Liver (tissue), 3 donors: ENCODE data around the gene IQCH.

ENCODE experiments used
- FOXA2 ChIP-seq: IDR thresholded peaks from 2 replicates; pipeline ENCODE4 v1.6.1; 2016; ENCODE audit warnings: antibody characterized with exemption
- GABPA ChIP-seq, 2 donors: IDR thresholded peaks in 1 of 2; conservative IDR thresholded peaks in 1 of 2; 2 replicates each; pipeline ENCODE4 v1.6.1; 2016; ENCODE audit warnings: antibody characterized with exemption in 2 of 2, mild to moderate bottlenecking in 1 of 2, moderate library complexity in 1 of 2
- HNF4G ChIP-seq: IDR thresholded peaks from 2 replicates; pipeline ENCODE4 v1.6.1; 2016; ENCODE audit warnings: antibody characterized with exemption
- JUND ChIP-seq, 2 donors: IDR thresholded peaks; 2 replicates each; pipeline ENCODE4 v1.6.1; 2016; ENCODE audit warnings: antibody characterized with exemption in 2 of 2
- NR2F2 ChIP-seq: IDR thresholded peaks from 2 replicates; pipeline ENCODE4 v1.6.1; 2016; ENCODE audit warnings: antibody characterized with exemption
- TAF1 ChIP-seq: conservative IDR thresholded peaks from 2 replicates; pipeline ENCODE4 v1.6.1; 2016; ENCODE audit warnings: antibody characterized with exemption, mild to moderate bottlenecking
- YY1 ChIP-seq: IDR thresholded peaks from 2 replicates; pipeline ENCODE4 v1.6.1; 2016; ENCODE audit warnings: antibody characterized with exemption, mild to moderate bottlenecking
- TF ChIP-seq, protein P1 (sequence below): fragments of 150-350 bp; IDR thresholded peaks from 2 replicates; pipeline ENCODE4 v1.5.1; 2017; ENCODE audit warnings: improper control_type of control experiment, low read depth, low read length; ENCODE audit not compliant: missing input control
- TF ChIP-seq, protein P2 (sequence below): IDR thresholded peaks from 2 replicates; pipeline ENCODE4 v1.6.1; 2016; ENCODE audit warnings: antibody characterized with exemption
- donor health status: healthy.
- donor health status: healthy.

- TF ChIP-seq, protein P1, sequence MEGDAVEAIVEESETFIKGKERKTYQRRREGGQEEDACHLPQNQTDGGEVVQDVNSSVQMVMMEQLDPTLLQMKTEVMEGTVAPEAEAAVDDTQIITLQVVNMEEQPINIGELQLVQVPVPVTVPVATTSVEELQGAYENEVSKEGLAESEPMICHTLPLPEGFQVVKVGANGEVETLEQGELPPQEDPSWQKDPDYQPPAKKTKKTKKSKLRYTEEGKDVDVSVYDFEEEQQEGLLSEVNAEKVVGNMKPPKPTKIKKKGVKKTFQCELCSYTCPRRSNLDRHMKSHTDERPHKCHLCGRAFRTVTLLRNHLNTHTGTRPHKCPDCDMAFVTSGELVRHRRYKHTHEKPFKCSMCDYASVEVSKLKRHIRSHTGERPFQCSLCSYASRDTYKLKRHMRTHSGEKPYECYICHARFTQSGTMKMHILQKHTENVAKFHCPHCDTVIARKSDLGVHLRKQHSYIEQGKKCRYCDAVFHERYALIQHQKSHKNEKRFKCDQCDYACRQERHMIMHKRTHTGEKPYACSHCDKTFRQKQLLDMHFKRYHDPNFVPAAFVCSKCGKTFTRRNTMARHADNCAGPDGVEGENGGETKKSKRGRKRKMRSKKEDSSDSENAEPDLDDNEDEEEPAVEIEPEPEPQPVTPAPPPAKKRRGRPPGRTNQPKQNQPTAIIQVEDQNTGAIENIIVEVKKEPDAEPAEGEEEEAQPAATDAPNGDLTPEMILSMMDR = no peak
- TF ChIP-seq FOXA2 (no peak), TAF1 (no peak), JUND (IDR thresholded peaks at IDR 0.05) (no peak), YY1 (no peak), NR2F2 (no peak), GABPA (IDR thresholded peaks at IDR 0.05 in 1 of 2, conservative IDR thresholded peaks at IDR 0.05 in 1 of 2) (no peak), HNF4G (no peak)
- TF ChIP-seq, protein P2, sequence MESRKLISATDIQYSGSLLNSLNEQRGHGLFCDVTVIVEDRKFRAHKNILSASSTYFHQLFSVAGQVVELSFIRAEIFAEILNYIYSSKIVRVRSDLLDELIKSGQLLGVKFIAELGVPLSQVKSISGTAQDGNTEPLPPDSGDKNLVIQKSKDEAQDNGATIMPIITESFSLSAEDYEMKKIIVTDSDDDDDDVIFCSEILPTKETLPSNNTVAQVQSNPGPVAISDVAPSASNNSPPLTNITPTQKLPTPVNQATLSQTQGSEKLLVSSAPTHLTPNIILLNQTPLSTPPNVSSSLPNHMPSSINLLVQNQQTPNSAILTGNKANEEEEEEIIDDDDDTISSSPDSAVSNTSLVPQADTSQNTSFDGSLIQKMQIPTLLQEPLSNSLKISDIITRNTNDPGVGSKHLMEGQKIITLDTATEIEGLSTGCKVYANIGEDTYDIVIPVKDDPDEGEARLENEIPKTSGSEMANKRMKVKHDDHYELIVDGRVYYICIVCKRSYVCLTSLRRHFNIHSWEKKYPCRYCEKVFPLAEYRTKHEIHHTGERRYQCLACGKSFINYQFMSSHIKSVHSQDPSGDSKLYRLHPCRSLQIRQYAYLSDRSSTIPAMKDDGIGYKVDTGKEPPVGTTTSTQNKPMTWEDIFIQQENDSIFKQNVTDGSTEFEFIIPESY = no peak
Measured at GRCh38 chr15:67343206-67343605, 88.6 kb downstream of the IQCH start.
